ENCODE measurements around the gene HEATR5A.

- TF ChIP-seq CEBPB (IDR thresholded peaks at IDR 0.05) (no peak), TCF12 (IDR thresholded peaks at IDR 0.05; ENCODE audit: low read depth) (no peak), EGR1 (IDR thresholded peaks at IDR 0.05) (no peak), TAF1 (IDR thresholded peaks at IDR 0.05; ENCODE audit: low read depth) (no peak), EP300 (IDR thresholded peaks at IDR 0.05; ENCODE audit: borderline replicate concordance) (no peak), USF1 (IDR thresholded peaks at IDR 0.05) (no peak), REST (IDR thresholded peaks at IDR 0.05; ENCODE audit: low read depth) (no peak), YY1 (IDR thresholded peaks at IDR 0.05; ENCODE audit: low read depth) (no peak), RAD21 (IDR thresholded peaks at IDR 0.05; ENCODE audit: low read depth) (no peak), FOXM1 (IDR thresholded peaks at IDR 0.05; ENCODE audit: borderline replicate concordance, low read depth) (no peak), ZBTB7A (IDR thresholded peaks at IDR 0.05; ENCODE audit: low read depth) (no peak), NFIC (IDR thresholded peaks at IDR 0.05) (no peak), MAX (IDR thresholded peaks at IDR 0.05) (no peak), CREB1 (IDR thresholded peaks at IDR 0.05; ENCODE audit: low read depth) (no peak)
Observed at GRCh38 chr14:31340297-31341063, 79.9 kb downstream of the HEATR5A start.

All from Ishikawa (cell line).